Endothelial cell of umbilical vein (primary cell): Measurements from ENCODE around the gene FOXA1. TPM values are rescaled to one million over a fixed set of nuclear protein-coding genes. Genes with fewer than 3 reads are reported as not detected.

Source experiments
- BruUV-seq: library from RNA; stranded (reverse); fragments of 400-500 nt; replicated peaks from 2 replicates; lab custom pipeline; 2021; lab: Mats Ljungman, UMichigan
- CTCF ChIA-PET: fragments of 300-600, 350-600 bp; sonication (Branson Sonifier 250); formaldehyde crosslinking; loops from one replicate; lab custom pipeline; 2021; ENCODE audit warnings: antibody characterized with exemption, inconsistent platforms; lab: Charles Lee
- POLR2A ChIA-PET: fragments of 300-600, 350-600 bp; sonication (Branson Sonifier 250); formaldehyde crosslinking; loops from one replicate; lab custom pipeline; 2021; ENCODE audit warnings: antibody characterized with exemption, inconsistent platforms; lab: Charles Lee
- DNase-seq: peaks from one replicate; pipeline ENCODE4 v3.0.0-alpha.2; 2011; ENCODE audit warnings: low read depth, low spot score
- FAIRE-seq: peaks from 2 replicates; lab custom pipeline; 2011; peaks lifted over from hg19 to GRCh38; lab: Jason Lieb, UNC
- H2AFZ ChIP-seq: 2 replicates; pipeline ENCODE4 v1.6.0; 2012; ENCODE audit warnings: low read depth, low read length, control low read depth, inconsistent platforms
- H3K27ac ChIP-seq: 2 replicates; pipeline ENCODE4 v1.5.1; 2011; ENCODE audit warnings: low read depth, mild to moderate bottlenecking, control low read depth, low read length, moderate library complexity; ENCODE audit not compliant: insufficient read depth
- H3K27me3 ChIP-seq, 2 experiments: 2 replicates each; pipeline versions ENCODE4 v1.6.0 to v1.6.1; 2011; ENCODE audit warnings: low read length in 2 of 2, mixed read lengths in 1 of 2; ENCODE audit not compliant: control insufficient read depth in 2 of 2, insufficient read depth in 2 of 2
- H3K36me3 ChIP-seq, 2 experiments: 2 replicates in 1 of 2; 3 replicates in 1 of 2; pipeline ENCODE4 v1.5.1; 2011; ENCODE audit warnings: low read length in 2 of 2, mild to moderate bottlenecking in 1 of 2, moderate library complexity in 1 of 2; ENCODE audit not compliant: control insufficient read depth in 2 of 2, insufficient read depth in 2 of 2; ENCODE audit errors: extremely low read depth in 1 of 2
- H3K4me1 ChIP-seq: 3 replicates; pipeline ENCODE4 v1.5.1; 2011; ENCODE audit warnings: mild to moderate bottlenecking, low read length; ENCODE audit not compliant: control insufficient read depth, insufficient read depth; ENCODE audit errors: extremely low read depth
- H3K4me2 ChIP-seq: 2 replicates; pipeline ENCODE4 v1.6.1; 2011; ENCODE audit warnings: low read length, control low read depth, mixed read lengths; ENCODE audit not compliant: insufficient read depth
- H3K4me3 ChIP-seq, 3 experiments: fragments of 200-600 bp in 1 of 3; sonication (generic), shearing (Covaris generic) in 1 of 3; replicated peaks in 1 of 3; 2 replicates each; pipeline ENCODE4 v1.5.1; 2011 to 2016; ENCODE audit warnings: control low read depth in 3 of 3, low read length in 3 of 3, mild to moderate bottlenecking in 2 of 3, inconsistent platforms in 1 of 3, low read depth in 1 of 3, moderate library complexity in 1 of 3; ENCODE audit not compliant: insufficient read depth in 1 of 3
- H3K79me2 ChIP-seq: 2 replicates; pipeline ENCODE4 v1.6.0; 2012; ENCODE audit warnings: low read length, inconsistent platforms; ENCODE audit not compliant: control insufficient read depth, insufficient read depth
- H3K9ac ChIP-seq: replicated peaks from 2 replicates; pipeline ENCODE3; 2011; ENCODE audit warnings: low read length, control low read depth; ENCODE audit not compliant: insufficient read depth; ENCODE audit errors: extremely low read depth
- H3K9me1 ChIP-seq: replicated peaks from 3 replicates; pipeline ENCODE4 v1.6.0; 2011; ENCODE audit warnings: mild to moderate bottlenecking, low read length; ENCODE audit not compliant: control insufficient read depth, insufficient read depth; ENCODE audit errors: extremely low read depth
- H3K9me3 ChIP-seq: replicated peaks from 2 replicates; pipeline ENCODE4 v1.5.1; 2012; ENCODE audit warnings: low read length, inconsistent platforms; ENCODE audit not compliant: control insufficient read depth, insufficient read depth
- H4K20me1 ChIP-seq: replicated peaks from 2 replicates; pipeline ENCODE3; 2011; ENCODE audit warnings: mild to moderate bottlenecking, low read length; ENCODE audit not compliant: control insufficient read depth, insufficient read depth; ENCODE audit errors: extremely low read depth
- GATA2 ChIP-seq: IDR thresholded peaks from 2 replicates; pipeline ENCODE4 v1.7.0; 2011; ENCODE audit warnings: low read depth, mild to moderate bottlenecking, moderate library complexity, mixed read lengths, low read length; ENCODE audit not compliant: insufficient read length, insufficient read depth
- JUN ChIP-seq: IDR thresholded peaks from 2 replicates; pipeline ENCODE4 v1.6.1; 2011; ENCODE audit warnings: borderline replicate concordance, low read depth; ENCODE audit not compliant: insufficient read length, insufficient read depth
- MYC ChIP-seq: IDR thresholded peaks from one replicate; pipeline ENCODE4 v1.6.1; 2011; ENCODE audit warnings: mild to moderate bottlenecking, low read depth, low read length
- POLR2A ChIP-seq: IDR thresholded peaks from 2 replicates; pipeline ENCODE4 v1.6.1; 2012; ENCODE audit warnings: low read depth, mild to moderate bottlenecking, control low read depth, low read length
- POLR2AphosphoS5 ChIP-seq: IDR thresholded peaks from 2 replicates; pipeline ENCODE4 v1.6.1; 2012; ENCODE audit warnings: low read depth, mild to moderate bottlenecking, control low read depth, low read length, moderate library complexity; ENCODE audit not compliant: insufficient read depth
- dilution Hi-C: fragments of 300-500 bp; cut with MboI; formaldehyde crosslinking; loops from one replicate; pipeline ENCODE4 v1.15.0; 2019; ENCODE audit warnings: low sequenced_read_pairs; ENCODE audit not compliant: extremely low pct_ligation_motif_present
- intact Hi-C: fragments of 100-400 bp; cut with micrococcal nuclease; formaldehyde crosslinking; loops from one replicate; pipeline ENCODE4 v1.10.0; 2022
- polyA plus RNA-seq, 4 experiments: library from polyadenylated mRNA; depleted of rRNA in 3 of 4; stranded (reverse) in 3 of 4; unstranded in 1 of 4; fragments of >200 nt; gene quantifications; 2 replicates each; pipeline versions ENCODE4 v1.2.1 to v1.2.3, GENCODE V29; 2011 to 2012; ENCODE audit warnings: missing spikeins in 1 of 4
- total RNA-seq: library from RNA; stranded (reverse); gene quantifications from 2 replicates; pipeline ENCODE4 v1.2.3, GENCODE V29; 2021
- TF ChIP-seq, protein P1 (sequence below): IDR thresholded peaks from 2 replicates; pipeline ENCODE4 v1.6.1; 2011; ENCODE audit not compliant: insufficient read depth, insufficient read length
- TF ChIP-seq, protein P2 (sequence below), 2 donors: IDR thresholded peaks; 1 replicate in 1 of 2; 2 replicates in 1 of 2; pipeline ENCODE4 v1.5.1; 2011; ENCODE audit warnings: low read length in 2 of 2, mild to moderate bottlenecking in 2 of 2, moderate library complexity in 2 of 2, control low read depth in 1 of 2, inconsistent platforms in 1 of 2, low read depth in 1 of 2; ENCODE audit not compliant: insufficient read depth in 1 of 2; ENCODE audit errors: extremely low read depth in 1 of 2

FOXA1 gene
- total and polyA plus RNA-seq, 2 donors (not counting 3 experiments of a cell fraction or from before 2014, with no cell fraction given), result 0.06 TPM; not detected in 1

DNA sequence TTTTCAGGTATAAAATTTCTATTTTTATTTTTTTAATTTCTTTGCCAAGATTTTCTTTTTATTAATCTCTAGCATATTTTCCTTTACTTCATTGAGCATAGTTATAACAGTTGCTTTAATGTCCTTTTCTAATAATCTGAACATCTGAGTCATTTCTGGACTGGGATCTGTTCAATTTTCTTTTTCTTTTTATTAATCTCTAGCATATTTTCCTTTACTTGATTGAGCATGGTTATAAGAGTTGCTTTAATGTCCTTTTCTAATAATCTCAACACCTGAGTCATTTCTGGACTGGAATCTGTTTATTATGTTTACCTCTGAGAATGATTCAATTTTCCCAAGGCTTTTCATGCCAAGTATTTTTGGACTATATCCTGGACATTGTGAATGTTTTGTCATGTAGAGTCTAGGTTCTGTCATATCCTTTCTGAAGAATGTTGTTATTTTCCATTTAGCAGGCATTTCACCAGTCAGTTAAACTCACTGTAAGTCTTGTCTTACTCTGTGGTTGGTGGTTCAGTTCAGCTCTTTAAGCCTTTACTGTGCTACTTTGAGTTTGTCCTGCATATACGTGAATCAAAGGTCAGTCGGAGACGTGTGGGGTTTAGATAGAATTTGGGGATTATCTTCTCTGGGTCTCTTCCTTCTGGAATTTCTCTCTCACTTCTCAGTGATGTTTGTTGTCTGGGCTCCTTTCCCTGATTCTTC, 20.7 kb upstream of the FOXA1 start:
- no peaks in the 10 kb centered on the region for H4K20me1 ChIP-seq
- H3K27ac ChIP-seq, result no peak overlapping the region
- BruUV-seq, result no TSS peak
- no peaks in the 10 kb centered on the region for H3K4me1 ChIP-seq
- H3K9ac ChIP-seq, result no peak overlapping the region
- POLR2A ChIA-PET, result no interaction called here
- FAIRE-seq (no peak), DNase-seq (no peak)
- no peak overlapping the region for H3K4me2 ChIP-seq
- no peaks in the 10 kb centered on the region for H3K9me1 ChIP-seq
- H2AFZ ChIP-seq, result no peak overlapping the region
- H3K36me3 ChIP-seq, result no peaks in the 10 kb centered on the region
- H3K4me3 ChIP-seq, result no peak overlapping the region
- TF ChIP-seq, protein P1, sequence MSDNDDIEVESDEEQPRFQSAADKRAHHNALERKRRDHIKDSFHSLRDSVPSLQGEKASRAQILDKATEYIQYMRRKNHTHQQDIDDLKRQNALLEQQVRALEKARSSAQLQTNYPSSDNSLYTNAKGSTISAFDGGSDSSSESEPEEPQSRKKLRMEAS, result no peak
- TF ChIP-seq GATA2 (no peak), JUN (no peak), POLR2AphosphoS5 (no peak), MYC (no peak), POLR2A (no peak)
- TF ChIP-seq, protein P2, sequence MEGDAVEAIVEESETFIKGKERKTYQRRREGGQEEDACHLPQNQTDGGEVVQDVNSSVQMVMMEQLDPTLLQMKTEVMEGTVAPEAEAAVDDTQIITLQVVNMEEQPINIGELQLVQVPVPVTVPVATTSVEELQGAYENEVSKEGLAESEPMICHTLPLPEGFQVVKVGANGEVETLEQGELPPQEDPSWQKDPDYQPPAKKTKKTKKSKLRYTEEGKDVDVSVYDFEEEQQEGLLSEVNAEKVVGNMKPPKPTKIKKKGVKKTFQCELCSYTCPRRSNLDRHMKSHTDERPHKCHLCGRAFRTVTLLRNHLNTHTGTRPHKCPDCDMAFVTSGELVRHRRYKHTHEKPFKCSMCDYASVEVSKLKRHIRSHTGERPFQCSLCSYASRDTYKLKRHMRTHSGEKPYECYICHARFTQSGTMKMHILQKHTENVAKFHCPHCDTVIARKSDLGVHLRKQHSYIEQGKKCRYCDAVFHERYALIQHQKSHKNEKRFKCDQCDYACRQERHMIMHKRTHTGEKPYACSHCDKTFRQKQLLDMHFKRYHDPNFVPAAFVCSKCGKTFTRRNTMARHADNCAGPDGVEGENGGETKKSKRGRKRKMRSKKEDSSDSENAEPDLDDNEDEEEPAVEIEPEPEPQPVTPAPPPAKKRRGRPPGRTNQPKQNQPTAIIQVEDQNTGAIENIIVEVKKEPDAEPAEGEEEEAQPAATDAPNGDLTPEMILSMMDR (IDR thresholded peaks at IDR 0.05; ENCODE audit: extremely low read depth in 1 of 2, insufficient read depth in 1 of 2, low read depth in 1 of 2, low read length in 2 of 2), result no peak
- peaks cover 14 to 31% of the 10 kb centered on the region in 2 experiments for H3K27me3 ChIP-seq
- intact Hi-C loops (no loop called here), dilution Hi-C loops (no loop called here)
- H3K9me3 ChIP-seq, result peaks cover 3% of the 10 kb centered on the region
- CTCF ChIA-PET, result no interaction called here
- no peaks in the 10 kb centered on the region for H3K79me2 ChIP-seq
